Ishikawa (cell line): Measurements from ENCODE around the gene PCNA.

Source experiments
- EP300 ChIP-seq: IDR thresholded peaks from 2 replicates; pipeline ENCODE4 v1.6.1; 2012; ENCODE audit warnings: borderline replicate concordance
- REST ChIP-seq: IDR thresholded peaks from 2 replicates; pipeline ENCODE4 v1.6.1; 2012; ENCODE audit warnings: low read depth, mild to moderate bottlenecking
- TF ChIP-seq, protein P1 (sequence below): IDR thresholded peaks from 2 replicates; pipeline ENCODE4 v1.6.1; 2012

GRCh38 chr20:5168651-5169396 lies 49.1 kb upstream of the PCNA start:
- TF ChIP-seq EP300: no peak
- TF ChIP-seq, protein P1, sequence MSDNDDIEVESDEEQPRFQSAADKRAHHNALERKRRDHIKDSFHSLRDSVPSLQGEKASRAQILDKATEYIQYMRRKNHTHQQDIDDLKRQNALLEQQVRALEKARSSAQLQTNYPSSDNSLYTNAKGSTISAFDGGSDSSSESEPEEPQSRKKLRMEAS: no peak
- TF ChIP-seq REST: no peak
